ENCODE results near the gene TRPC4. TPM values are rescaled to one million over a fixed set of nuclear protein-coding genes. Genes with fewer than 3 reads are reported as not detected.

TRPC4 gene
- polyA plus RNA-seq, 1 experiment, result 1.8 TPM

GRCh38 chr13:37617173-37617572, 252.4 kb downstream of the TRPC4 start:
- CTCF ChIA-PET, result interaction anchor here (1.4 to 1.9 kb wide), 2 partner anchors 9 to 14 kb away, joined by 4 to 10 read pairs; no protein-coding TSS in a partner anchor
- TF ChIP-seq CTCF (IDR thresholded peaks at IDR 0.05; ENCODE audit: low read depth, low read length), result no peak
- Histone ChIP-seq H3K27me3 (ENCODE audit: control insufficient read depth, insufficient read depth, low read length) (no peaks in the 10 kb centered on the region), H3K4me3 (ENCODE audit: low read depth, low read length) (no peak overlapping the region), H3K27ac (ENCODE audit: low read depth, low read length) (no peak overlapping the region), H3K9me3 (ENCODE audit: control insufficient read depth, insufficient read depth, low read length) (no peaks in the 10 kb centered on the region)
- DNase-seq (ENCODE audit: low read depth, low spot score), result no peak
- POLR2A ChIA-PET, result interaction anchor here (0.5 to 2.0 kb wide), 3 partner anchors 19 to 617 kb away, joined by 5 to 6 read pairs (median 6); partner anchors contain the start of gene POSTN

GRCh38 chr13:37616131-37616530, 253.4 kb downstream of the TRPC4 start:
- TF ChIP-seq CTCF (IDR thresholded peaks at IDR 0.05; ENCODE audit: low read depth, low read length), result peak; percentile 16; the same call in 1 of the 2 replicates
- Histone ChIP-seq H3K9me3 (ENCODE audit: control insufficient read depth, insufficient read depth, low read length) (no peaks in the 10 kb centered on the region), H3K27ac (ENCODE audit: low read depth, low read length) (no peak overlapping the region), H3K4me3 (ENCODE audit: low read depth, low read length) (no peak overlapping the region), H3K27me3 (ENCODE audit: control insufficient read depth, insufficient read depth, low read length) (no peaks in the 10 kb centered on the region)
- POLR2A ChIA-PET, result interaction anchor here (0.6 kb wide), 1 partner anchor 135 kb away, joined by 9 read pairs; no protein-coding TSS in a partner anchor
- DNase-seq (ENCODE audit: low read depth, low spot score), result no peak
- CTCF ChIA-PET, result interaction anchor here (1.4 kb wide), 1 partner anchor 15 kb away, joined by 4 read pairs; no protein-coding TSS in a partner anchor

GRCh38 chr13:37615276-37615675, 254.3 kb downstream of the TRPC4 start:
- Histone ChIP-seq H3K4me3 (ENCODE audit: low read depth, low read length) (no peak overlapping the region), H3K9me3 (ENCODE audit: control insufficient read depth, insufficient read depth, low read length) (no peaks in the 10 kb centered on the region), H3K27ac (ENCODE audit: low read depth, low read length) (no peak overlapping the region), H3K27me3 (ENCODE audit: control insufficient read depth, insufficient read depth, low read length) (no peaks in the 10 kb centered on the region)
- DNase-seq (ENCODE audit: low read depth, low spot score), result no peak
- POLR2A ChIA-PET, result no interaction called here
- CTCF ChIA-PET, result interaction anchor here (0.6 kb wide), 1 partner anchor 12 kb away, joined by 3 read pairs; no protein-coding TSS in a partner anchor
- no peak for TF ChIP-seq CTCF (IDR thresholded peaks at IDR 0.05; ENCODE audit: low read depth, low read length)

GRCh38 chr13:37613638-37614037, 255.9 kb downstream of the TRPC4 start:
- no peak for TF ChIP-seq CTCF (IDR thresholded peaks at IDR 0.05; ENCODE audit: low read depth, low read length)
- Histone ChIP-seq H3K27ac (ENCODE audit: low read depth, low read length) (no peak overlapping the region), H3K27me3 (ENCODE audit: control insufficient read depth, insufficient read depth, low read length) (no peaks in the 10 kb centered on the region), H3K4me3 (ENCODE audit: low read depth, low read length) (no peak overlapping the region), H3K9me3 (ENCODE audit: control insufficient read depth, insufficient read depth, low read length) (no peaks in the 10 kb centered on the region)
- ChIA-PET CTCF (interaction anchor here (1.6 kb wide), 1 partner anchor 11 kb away, joined by 5 read pairs; no protein-coding TSS in a partner anchor), POLR2A (interaction anchor here (0.6 kb wide), 1 partner anchor 184 kb away, joined by 3 read pairs; no protein-coding TSS in a partner anchor)
- DNase-seq (ENCODE audit: low read depth, low spot score), result no peak

- DNase-seq (ENCODE audit: low read depth, low spot score), result no peak
- no peak for TF ChIP-seq CTCF (IDR thresholded peaks at IDR 0.05; ENCODE audit: low read depth, low read length)
- Histone ChIP-seq H3K27ac (ENCODE audit: low read depth, low read length) (no peak overlapping the region), H3K27me3 (ENCODE audit: control insufficient read depth, insufficient read depth, low read length) (no peaks in the 10 kb centered on the region), H3K4me3 (ENCODE audit: low read depth, low read length) (no peak overlapping the region), H3K9me3 (ENCODE audit: control insufficient read depth, insufficient read depth, low read length) (no peaks in the 10 kb centered on the region)
- POLR2A ChIA-PET, result interaction anchor here (0.6 kb wide), 1 partner anchor 183 kb away, joined by 3 read pairs; no protein-coding TSS in a partner anchor
- CTCF ChIA-PET, result interaction anchor here (1.6 kb wide), 1 partner anchor 10 kb away, joined by 5 read pairs; no protein-coding TSS in a partner anchor
These were observed 256.3 kb downstream of the TRPC4 start for GRCh38 chr13:37613236-37613635.
